ENCODE results near the gene CADM1. TPM values are rescaled to one million over a fixed set of nuclear protein-coding genes. Genes with fewer than 3 reads are reported as not detected.

CADM1 gene
- total RNA-seq, 1 donor from 2014 or later: 58.0 TPM

- no peak for DNase-seq (ENCODE audit: low spot score)
Measured at GRCh38 chr11:115183136-115183535, 321.1 kb downstream of the CADM1 start.

- DNase-seq (ENCODE audit: low spot score): no peak
Measured at GRCh38 chr11:115182282-115182955, 321.8 kb downstream of the CADM1 start.

- DNase-seq (ENCODE audit: low spot score): no peak
Measured at GRCh38 chr11:115181538-115181937, 322.7 kb downstream of the CADM1 start.

DNA sequence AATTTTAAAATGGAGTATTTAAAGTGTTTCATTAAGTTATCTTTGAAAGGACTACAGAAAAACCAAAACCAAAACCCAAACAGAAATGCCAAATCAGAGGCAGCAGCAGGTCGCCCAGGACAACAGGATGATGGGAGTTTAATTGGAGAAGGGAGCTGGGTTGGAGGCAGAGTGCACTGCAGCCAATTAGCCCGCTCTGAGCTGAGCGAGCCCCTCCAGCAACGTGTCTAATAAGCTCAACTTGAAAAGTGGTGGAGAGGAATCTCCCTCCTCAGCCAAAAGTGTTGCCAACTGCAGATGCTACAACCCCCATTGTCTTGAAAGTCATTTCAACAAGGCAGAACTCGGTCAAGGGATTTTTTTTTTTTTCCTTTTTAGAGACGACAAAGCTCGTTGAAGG, 323.9 kb downstream of the CADM1 start:
- no peak for DNase-seq (ENCODE audit: low spot score)

DNA sequence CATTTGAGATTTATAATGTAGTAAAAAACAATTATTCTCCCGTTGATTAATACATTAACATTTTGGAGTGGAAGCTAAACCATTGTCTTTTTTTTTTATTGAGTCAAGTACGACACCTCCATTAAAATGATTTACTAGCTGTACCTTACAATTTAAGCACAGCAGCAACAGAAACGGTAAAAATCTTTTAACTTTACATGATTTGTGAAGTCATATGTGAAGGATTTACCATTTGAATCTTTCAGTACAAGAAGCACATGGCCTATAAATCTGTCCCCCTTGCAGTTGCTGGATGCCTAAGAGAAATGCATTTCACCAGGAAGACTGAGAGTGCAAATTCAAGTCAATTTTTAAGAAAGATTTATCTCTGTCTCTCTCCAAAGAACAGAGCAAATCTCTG, 324.6 kb downstream of the CADM1 start:
- DNase-seq (ENCODE audit: low spot score): no peak

GRCh38 chr11:115178705-115179104, 325.5 kb downstream of the CADM1 start:
- DNase-seq (ENCODE audit: low spot score): no peak

DNA sequence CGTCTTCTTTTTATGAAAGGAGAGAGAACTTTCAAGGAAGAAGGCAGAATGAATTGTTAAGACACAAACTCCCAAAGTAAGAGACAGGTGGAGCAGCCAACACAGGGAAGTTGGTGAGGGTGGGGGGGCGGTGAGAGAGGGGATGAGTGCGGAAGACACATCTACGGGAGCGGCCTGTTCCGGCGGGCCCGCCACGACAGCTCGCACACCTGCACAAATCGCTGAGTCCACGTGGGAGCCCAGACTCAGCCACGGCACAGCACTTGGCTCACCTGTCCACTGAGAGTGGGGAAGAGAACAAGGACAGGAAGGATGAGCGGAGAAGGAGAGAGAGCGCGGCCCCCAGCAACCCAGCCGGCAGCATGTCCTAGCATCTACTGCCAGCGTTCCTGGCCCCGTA, 331.1 kb downstream of the CADM1 start:
- DNase-seq (ENCODE audit: low spot score): no peak

DNA sequence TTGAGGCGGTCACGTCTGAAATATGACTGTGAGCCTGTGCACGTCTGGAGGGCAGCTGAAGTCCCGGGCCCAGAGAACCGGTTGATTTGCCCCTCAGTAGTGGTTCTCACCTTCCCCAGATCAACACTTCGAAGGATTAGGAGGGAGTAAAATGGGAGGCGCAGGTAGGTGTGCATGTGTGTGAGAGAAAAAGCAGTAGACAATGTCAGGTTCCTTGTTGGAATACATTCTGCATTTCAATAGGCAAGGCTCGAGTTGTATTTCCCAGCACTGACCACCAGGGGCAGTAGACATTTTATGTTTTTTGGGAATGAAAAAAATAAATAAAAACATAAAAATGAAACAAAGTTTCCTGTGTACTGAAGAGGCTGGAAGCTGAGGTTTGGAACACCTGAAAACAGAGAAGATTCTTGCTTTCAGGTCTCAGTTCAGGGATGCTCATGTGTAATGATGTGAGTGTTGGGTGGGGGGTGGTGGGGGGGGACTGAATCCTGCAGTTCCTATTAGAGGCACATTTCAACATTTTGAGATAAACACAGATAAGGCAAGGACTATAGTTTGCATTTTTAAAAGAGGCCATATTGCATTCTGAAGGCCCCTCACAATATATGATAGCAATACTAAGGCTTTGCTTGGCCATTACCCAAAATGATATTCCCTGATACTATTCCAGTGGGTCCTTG, 333.9 kb downstream of the CADM1 start:
- DNase-seq (ENCODE audit: low spot score): no peak

GRCh38 chr11:115169251-115169650, 335.0 kb downstream of the CADM1 start:
- no peak for DNase-seq (ENCODE audit: low spot score)

- no peak for DNase-seq (ENCODE audit: low spot score)
Measured at GRCh38 chr11:115168686-115169085, 335.5 kb downstream of the CADM1 start.

- no peak for DNase-seq (ENCODE audit: low spot score)
Measured at GRCh38 chr11:115168229-115168671, 336.0 kb downstream of the CADM1 start.

GRCh38 chr11:115167456-115167855, 336.8 kb downstream of the CADM1 start:
- no peak for DNase-seq (ENCODE audit: low spot score)

DNA sequence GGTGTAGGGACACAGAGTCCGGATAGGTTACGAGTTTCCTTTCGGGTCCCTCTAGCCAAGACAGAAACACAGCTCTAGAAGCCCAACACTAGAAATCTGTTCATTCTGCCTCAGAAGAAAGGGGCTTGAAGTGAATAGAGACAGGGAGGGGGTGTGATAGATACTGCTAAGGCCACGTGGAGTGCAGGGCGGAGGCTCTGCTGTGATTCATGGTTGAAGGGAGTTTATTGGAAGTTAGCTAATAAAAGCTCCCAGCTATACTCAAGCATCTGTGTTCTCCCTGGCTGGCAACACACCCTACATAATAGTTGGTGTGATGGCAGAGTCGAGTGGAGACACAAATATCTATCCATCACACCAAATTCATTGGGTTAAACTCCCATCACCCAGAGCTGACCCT, 337.4 kb downstream of the CADM1 start:
- no peak for DNase-seq (ENCODE audit: low spot score)

DNA sequence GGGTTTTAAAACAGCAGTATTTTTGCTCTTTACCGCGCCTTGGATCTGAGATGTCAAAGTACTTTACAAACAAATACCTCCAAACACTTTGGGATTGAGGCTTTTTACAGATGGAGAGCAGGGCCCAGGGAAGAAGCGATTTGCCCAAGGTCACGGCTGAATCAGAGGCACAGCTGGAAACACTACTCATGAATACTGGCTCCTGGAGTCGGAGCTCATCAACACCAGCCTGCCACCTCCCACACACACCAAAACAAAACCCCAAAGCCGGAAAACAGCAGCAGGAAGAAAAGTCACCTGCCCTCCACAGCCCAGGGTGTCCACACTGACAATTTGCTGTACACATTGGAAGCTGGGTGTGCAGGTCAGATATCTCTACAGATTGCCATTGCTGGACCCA, 339.4 kb downstream of the CADM1 start:
- no peak for DNase-seq (ENCODE audit: low spot score)

GRCh38 chr11:115162919-115163318, 341.3 kb downstream of the CADM1 start:
- no peak for DNase-seq (ENCODE audit: low spot score)

GRCh38 chr11:115161876-115162275, 342.3 kb downstream of the CADM1 start:
- no peak for DNase-seq (ENCODE audit: low spot score)

DNA sequence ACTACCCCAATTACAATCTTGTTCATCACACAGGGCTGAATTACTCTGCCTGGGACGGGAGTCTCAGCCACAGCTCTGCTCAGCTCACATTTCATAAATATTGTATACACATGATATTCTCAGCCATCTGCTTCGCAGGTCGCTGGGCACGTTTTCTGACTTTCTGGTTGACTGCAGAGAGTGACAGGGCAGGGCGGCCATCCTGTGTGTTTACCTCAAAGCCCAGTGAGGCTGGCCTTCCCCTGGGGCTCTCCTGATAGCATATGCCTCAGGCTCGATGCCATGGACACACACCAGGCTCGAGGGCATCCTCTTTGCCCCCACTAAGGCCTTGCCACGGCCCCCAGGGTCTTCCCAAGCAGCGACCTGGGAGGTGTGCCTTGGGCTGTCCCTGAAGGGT, 345.0 kb downstream of the CADM1 start:
- DNase-seq (ENCODE audit: low spot score): no peak

- no peak for DNase-seq (ENCODE audit: low spot score)
Measured at GRCh38 chr11:115158053-115158452, 346.2 kb downstream of the CADM1 start.

- no peak for DNase-seq (ENCODE audit: low spot score)
Measured at GRCh38 chr11:115157247-115157646, 347.0 kb downstream of the CADM1 start.

GRCh38 chr11:115155978-115156377, 348.2 kb downstream of the CADM1 start:
- no peak for DNase-seq (ENCODE audit: low spot score)

DNA sequence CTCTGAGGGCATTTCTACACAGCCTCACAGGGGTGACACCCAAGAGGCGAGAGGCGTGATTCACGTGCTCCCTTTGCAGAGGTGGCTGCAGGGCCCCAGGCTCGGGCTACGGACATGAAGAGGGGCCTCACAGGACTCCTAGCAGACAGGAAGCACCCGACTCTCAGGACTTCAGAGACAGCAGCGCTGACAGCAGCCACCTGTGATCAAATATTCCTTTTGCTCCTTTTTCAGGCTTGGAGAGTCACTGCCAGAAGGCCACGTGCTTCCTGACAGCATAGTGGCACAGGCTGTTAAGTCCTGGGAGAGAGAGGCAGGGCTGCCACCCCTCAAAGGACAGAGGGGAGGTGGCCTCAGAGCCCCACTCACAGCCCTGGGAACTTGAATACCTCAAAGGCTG, 348.9 kb downstream of the CADM1 start:
- DNase-seq (ENCODE audit: low spot score): no peak

DNA sequence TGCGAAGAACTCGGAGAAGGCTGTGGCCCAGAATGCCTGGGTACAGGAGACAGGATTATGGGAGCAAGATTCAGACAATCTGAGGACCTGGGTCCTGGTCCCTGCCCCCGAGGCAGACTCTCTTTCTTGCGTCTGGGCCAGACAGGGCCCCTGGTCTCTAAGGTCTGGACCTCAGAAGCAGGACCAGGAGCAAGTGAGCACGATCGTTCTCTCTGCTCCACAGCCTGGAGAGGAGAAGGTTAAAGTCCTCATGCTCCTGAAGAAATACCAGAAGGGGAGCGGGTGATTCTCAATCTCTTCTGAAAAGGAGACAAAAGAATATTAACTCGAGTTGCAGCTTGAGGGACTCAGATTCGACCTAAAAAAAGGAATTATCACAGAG, 349.9 kb downstream of the CADM1 start:
- DNase-seq (ENCODE audit: low spot score): no peak

GRCh38 chr11:115153731-115154354, 350.4 kb downstream of the CADM1 start:
- DNase-seq (ENCODE audit: low spot score): no peak

Measured in ureter (tissue), 1 donor.